Measurements from ENCODE around the gene LANCL2. TPM values are rescaled to one million over a fixed set of nuclear protein-coding genes. Genes with fewer than 3 reads are reported as not detected.

Gene LANCL2
- total and polyA plus RNA-seq, 4 donors, result 4.6 to 8.8 (median 7.1) TPM

- peaks cover 0 to 4% of the 10 kb centered on the region in 2 donors for H3K36me3 ChIP-seq (ENCODE audit: control insufficient read depth in 1 of 2, insufficient read depth in 2 of 2, low read length in 1 of 2)
- no peak overlapping the region for H3K27ac ChIP-seq (ENCODE audit: low read depth in 1 of 2, low read length in 2 of 2)
- intact Hi-C loops (cut with DNase I), result no loop called here
- DNase-seq, result no peak
- ATAC-seq (ENCODE audit: low FRiP score), result no peak
- no peak overlapping the region for H3K4me3 ChIP-seq (ENCODE audit: low read length in 2 of 2)
- H3K4me1 ChIP-seq (ENCODE audit: control insufficient read depth in 1 of 2, insufficient read depth in 2 of 2, low read length in 2 of 2), result no peaks in the 10 kb centered on the region
- no peaks in the 10 kb centered on the region for H3K9me3 ChIP-seq (ENCODE audit: control insufficient read depth, low read length)
- WGBS, 2 donors, result 76 to 83% methylated on average over 5 of the region's 5 CpGs
- no peaks in the 10 kb centered on the region for H3K27me3 ChIP-seq (ENCODE audit: control insufficient read depth in 1 of 2, insufficient read depth in 2 of 2, low read length in 1 of 2)
Observed at GRCh38 chr7:55423891-55424290, 58.8 kb downstream of the LANCL2 start.

GRCh38 chr7:55425141-55425752 is 60.1 kb downstream of the LANCL2 start:
- no peaks in the 10 kb centered on the region for H3K27me3 ChIP-seq (ENCODE audit: control insufficient read depth in 1 of 2, insufficient read depth in 2 of 2, low read length in 1 of 2)
- H3K36me3 ChIP-seq (ENCODE audit: control insufficient read depth in 1 of 2, insufficient read depth in 2 of 2, low read length in 1 of 2), result peaks cover 0 to 4% of the 10 kb centered on the region in 2 donors
- H3K9me3 ChIP-seq (ENCODE audit: control insufficient read depth, low read length), result no peaks in the 10 kb centered on the region
- H3K4me1 ChIP-seq (ENCODE audit: control insufficient read depth in 1 of 2, insufficient read depth in 2 of 2, low read length in 2 of 2), result no peaks in the 10 kb centered on the region
- no peak overlapping the region for H3K4me3 ChIP-seq (ENCODE audit: low read length in 2 of 2)
- DNase-seq (no peak), ATAC-seq (ENCODE audit: low FRiP score) (no peak)
- intact Hi-C loops (cut with DNase I), result no loop called here
- WGBS, 2 donors, result 93 to 95% methylated on average over 11 of the region's 11 CpGs
- H3K27ac ChIP-seq (ENCODE audit: low read depth in 1 of 2, low read length in 2 of 2), result no peak overlapping the region

GRCh38 chr7:55426676-55427075 is 61.5 kb downstream of the LANCL2 start:
- H3K27me3 ChIP-seq (ENCODE audit: control insufficient read depth in 1 of 2, insufficient read depth in 2 of 2, low read length in 1 of 2), result no peaks in the 10 kb centered on the region
- WGBS, 2 donors, result 72 to 82% methylated on average over 12 of the region's 12 CpGs
- ATAC-seq (ENCODE audit: low FRiP score) (no peak), DNase-seq (no peak)
- H3K9me3 ChIP-seq (ENCODE audit: control insufficient read depth, low read length), result no peaks in the 10 kb centered on the region
- no peaks in the 10 kb centered on the region for H3K4me1 ChIP-seq (ENCODE audit: control insufficient read depth in 1 of 2, insufficient read depth in 2 of 2, low read length in 2 of 2)
- peaks cover 0 to 4% of the 10 kb centered on the region in 2 donors for H3K36me3 ChIP-seq (ENCODE audit: control insufficient read depth in 1 of 2, insufficient read depth in 2 of 2, low read length in 1 of 2)
- no peak overlapping the region for H3K27ac ChIP-seq (ENCODE audit: low read depth in 1 of 2, low read length in 2 of 2)
- H3K4me3 ChIP-seq (ENCODE audit: low read length in 2 of 2), result no peak overlapping the region
- intact Hi-C loops (cut with DNase I), result no loop called here

- no peak overlapping the region for H3K27ac ChIP-seq (ENCODE audit: low read depth in 1 of 2, low read length in 2 of 2)
- peaks cover 0 to 4% of the 10 kb centered on the region in 2 donors for H3K36me3 ChIP-seq (ENCODE audit: control insufficient read depth in 1 of 2, insufficient read depth in 2 of 2, low read length in 1 of 2)
- intact Hi-C loops (cut with DNase I), result no loop called here
Observed at GRCh38 chr7:55427342-55427741, 62.2 kb downstream of the LANCL2 start.

GRCh38 chr7:55427800-55428199 is 62.7 kb downstream of the LANCL2 start:
- Histone ChIP-seq H3K4me1 (ENCODE audit: control insufficient read depth in 1 of 2, insufficient read depth in 2 of 2, low read length in 2 of 2) (no peaks in the 10 kb centered on the region), H3K9me3 (ENCODE audit: control insufficient read depth, low read length) (no peaks in the 10 kb centered on the region), H3K27ac (ENCODE audit: low read depth in 1 of 2, low read length in 2 of 2) (no peak overlapping the region), H3K4me3 (ENCODE audit: low read length in 2 of 2) (no peak overlapping the region), H3K36me3 (ENCODE audit: control insufficient read depth in 1 of 2, insufficient read depth in 2 of 2, low read length in 1 of 2) (peaks cover 0 to 4% of the 10 kb centered on the region in 2 donors), H3K27me3 (ENCODE audit: control insufficient read depth in 1 of 2, insufficient read depth in 2 of 2, low read length in 1 of 2) (no peaks in the 10 kb centered on the region)
- ATAC-seq (ENCODE audit: low FRiP score), result no peak
- DNase-seq, result no peak
- intact Hi-C loops (cut with DNase I), result no loop called here
- WGBS, 2 donors, result 68 to 77% methylated on average over 11 of the region's 11 CpGs

More at GRCh38 chr7:55427342-55427741, 62.2 kb downstream of the LANCL2 start:
- Histone ChIP-seq H3K4me1 (ENCODE audit: control insufficient read depth in 1 of 2, insufficient read depth in 2 of 2, low read length in 2 of 2) (no peaks in the 10 kb centered on the region), H3K27me3 (ENCODE audit: control insufficient read depth in 1 of 2, insufficient read depth in 2 of 2, low read length in 1 of 2) (no peaks in the 10 kb centered on the region), H3K9me3 (ENCODE audit: control insufficient read depth, low read length) (no peaks in the 10 kb centered on the region), H3K4me3 (ENCODE audit: low read length in 2 of 2) (no peak overlapping the region)
- DNase-seq (no peak), ATAC-seq (ENCODE audit: low FRiP score) (no peak)
- 66 to 74% methylated on average over 4 of the region's 4 CpGs for WGBS, 2 donors

GRCh38 chr7:55429835-55430499 is 64.8 kb downstream of the LANCL2 start:
- H3K27ac ChIP-seq (ENCODE audit: low read depth in 1 of 2, low read length in 2 of 2), result no peak overlapping the region
- intact Hi-C loops (cut with DNase I), result loop anchor here in 1 of 2 donors (5.0 kb wide), 1 partner anchor 162 kb away; no protein-coding TSS in a partner anchor
- no peak for DNase-seq
- no peaks in the 10 kb centered on the region for H3K9me3 ChIP-seq (ENCODE audit: control insufficient read depth, low read length)
- no peak overlapping the region for H3K4me3 ChIP-seq (ENCODE audit: low read length in 2 of 2)
- H3K36me3 ChIP-seq (ENCODE audit: control insufficient read depth in 1 of 2, insufficient read depth in 2 of 2, low read length in 1 of 2), result peaks cover 0 to 4% of the 10 kb centered on the region in 2 donors
- H3K4me1 ChIP-seq (ENCODE audit: control insufficient read depth in 1 of 2, insufficient read depth in 2 of 2, low read length in 2 of 2), result no peaks in the 10 kb centered on the region
- H3K27me3 ChIP-seq (ENCODE audit: control insufficient read depth in 1 of 2, insufficient read depth in 2 of 2, low read length in 1 of 2), result no peaks in the 10 kb centered on the region
- ATAC-seq (ENCODE audit: low FRiP score), result no peak
- WGBS, 2 donors, result 74 to 78% methylated on average over 11 of the region's 11 CpGs

- Histone ChIP-seq H3K4me3 (ENCODE audit: low read length in 2 of 2) (no peak overlapping the region), H3K27me3 (ENCODE audit: control insufficient read depth in 1 of 2, insufficient read depth in 2 of 2, low read length in 1 of 2) (no peaks in the 10 kb centered on the region), H3K36me3 (ENCODE audit: control insufficient read depth in 1 of 2, insufficient read depth in 2 of 2, low read length in 1 of 2) (no peaks in the 10 kb centered on the region), H3K9me3 (ENCODE audit: control insufficient read depth, low read length) (no peaks in the 10 kb centered on the region), H3K27ac (ENCODE audit: low read depth in 1 of 2, low read length in 2 of 2) (no peak overlapping the region), H3K4me1 (ENCODE audit: control insufficient read depth in 1 of 2, insufficient read depth in 2 of 2, low read length in 2 of 2) (no peaks in the 10 kb centered on the region)
- ATAC-seq (ENCODE audit: low FRiP score) (no peak), DNase-seq (no peak)
- intact Hi-C loops (cut with DNase I), result loop anchor here in 1 of 2 donors (5.0 kb wide), 1 partner anchor 160 kb away; no protein-coding TSS in a partner anchor
- WGBS, 2 donors, result 31 to 46% methylated on average over 2 of the region's 2 CpGs
Observed at GRCh38 chr7:55431898-55432297, 66.8 kb downstream of the LANCL2 start.

- Histone ChIP-seq H3K36me3 (ENCODE audit: control insufficient read depth in 1 of 2, insufficient read depth in 2 of 2, low read length in 1 of 2) (no peaks in the 10 kb centered on the region), H3K4me3 (ENCODE audit: low read length in 2 of 2) (no peak overlapping the region), H3K4me1 (ENCODE audit: control insufficient read depth in 1 of 2, insufficient read depth in 2 of 2, low read length in 2 of 2) (no peaks in the 10 kb centered on the region), H3K27me3 (ENCODE audit: control insufficient read depth in 1 of 2, insufficient read depth in 2 of 2, low read length in 1 of 2) (no peaks in the 10 kb centered on the region), H3K9me3 (ENCODE audit: control insufficient read depth, low read length) (no peaks in the 10 kb centered on the region), H3K27ac (ENCODE audit: low read depth in 1 of 2, low read length in 2 of 2) (no peak overlapping the region)
- DNase-seq (no peak), ATAC-seq (ENCODE audit: low FRiP score) (no peak)
- intact Hi-C loops (cut with DNase I), result loop anchor here in 1 of 2 donors (5.0 kb wide), 1 partner anchor 160 kb away; no protein-coding TSS in a partner anchor
- 66 to 69% methylated on average over 3 of the region's 3 CpGs for WGBS, 2 donors
Observed at GRCh38 chr7:55432506-55432905, 67.4 kb downstream of the LANCL2 start.

All from aorta (tissue), 5 donors.